Keratinocyte (primary cell): Measurements from ENCODE around the gene EMILIN3.

ENCODE experiments used
- CTCF ChIP-seq, 3 experiments: IDR thresholded peaks in 1 of 3; conservative IDR thresholded peaks in 1 of 3; optimal IDR thresholded peaks in 1 of 3; 2 replicates in 2 of 3; 3 replicates in 1 of 3; pipeline versions ENCODE3 to v1.5.1; 2011; ENCODE audit warnings: low read length in 3 of 3, mild to moderate bottlenecking in 3 of 3, moderate library complexity in 2 of 3, control low read depth in 1 of 3, inconsistent platforms in 1 of 3; ENCODE audit not compliant: insufficient read depth in 2 of 3; ENCODE audit errors: extremely low read depth in 1 of 3
- EZH2 ChIP-seq: IDR thresholded peaks from one replicate; pipeline ENCODE4 v1.6.1; 2012; ENCODE audit warnings: inconsistent platforms, mild to moderate bottlenecking, low read length, moderate library complexity

- TF ChIP-seq EZH2 = no peak
- no peak for TF ChIP-seq CTCF (optimal IDR thresholded peaks at IDR 0.05 in 1 of 3, IDR thresholded peaks at IDR 0.05 in 1 of 3, conservative IDR thresholded peaks at IDR 0.05 in 1 of 3; ENCODE audit: extremely low read depth in 1 of 3, insufficient read depth in 2 of 3, low read length in 3 of 3)
Observed at GRCh38 chr20:41406896-41407444, 40.4 kb upstream of the EMILIN3 start.
